Hepatocyte (in vitro differentiated cells): Measurements from ENCODE around the gene LAMA4. TPM values are rescaled to one million over a fixed set of nuclear protein-coding genes. Genes with fewer than 3 reads are reported as not detected.

Experiments
- DNase-seq: peaks from one replicate; pipeline ENCODE4 v3.0.0-alpha.2; 2016; ENCODE audit warnings: low spot score
- H2AFZ ChIP-seq: fragments of 200-600 bp; sonication (generic); 2 replicates; pipeline ENCODE4 v1.6.0; 2016; ENCODE audit warnings: antibody characterized with exemption, mild to moderate bottlenecking
- H3K27ac ChIP-seq: fragments of 200-600 bp; sonication (generic); 2 replicates; pipeline ENCODE4 v1.5.1; 2016; ENCODE audit warnings: mild to moderate bottlenecking
- H3K27me3 ChIP-seq: fragments of 200-600 bp; sonication (generic); 2 replicates; pipeline ENCODE4 v1.6.1; 2016
- H3K36me3 ChIP-seq: fragments of 200-600 bp; sonication (generic); replicated peaks from 2 replicates; pipeline ENCODE4 v1.5.1; 2016; ENCODE audit warnings: low read depth; ENCODE audit not compliant: insufficient read depth
- H3K4me1 ChIP-seq: fragments of 200-600 bp; sonication (generic); 2 replicates; pipeline ENCODE4 v1.5.1; 2016; ENCODE audit warnings: mild to moderate bottlenecking, moderate library complexity; ENCODE audit not compliant: insufficient read depth
- H3K4me2 ChIP-seq: fragments of 200-600 bp; sonication (generic); 2 replicates; pipeline ENCODE4 v1.6.0; 2016
- H3K4me3 ChIP-seq: fragments of 200-600 bp; sonication (generic); 2 replicates; pipeline ENCODE4 v1.5.1; 2016; ENCODE audit warnings: mild to moderate bottlenecking
- H3K79me2 ChIP-seq: fragments of 200-600 bp; sonication (generic); 2 replicates; pipeline ENCODE4 v1.6.0; 2017; ENCODE audit warnings: mild to moderate bottlenecking
- H3K9me2 ChIP-seq: fragments of 200-600 bp; sonication (generic); replicated peaks from 2 replicates; pipeline ENCODE4 v1.6.0; 2017; ENCODE audit warnings: mild to moderate bottlenecking; ENCODE audit not compliant: insufficient read depth
- H3K9me3 ChIP-seq: fragments of 200-600 bp; sonication (generic); 2 replicates; pipeline ENCODE4 v1.5.1; 2016; ENCODE audit warnings: low read depth, mild to moderate bottlenecking
- H4K20me1 ChIP-seq: fragments of 200-600 bp; sonication (generic); 2 replicates; pipeline ENCODE4 v1.6.0; 2016; ENCODE audit warnings: mild to moderate bottlenecking; ENCODE audit not compliant: insufficient read depth, poor library complexity, severe bottlenecking
- CTCF ChIP-seq: fragments of 200-600 bp; sonication (generic); IDR thresholded peaks from 2 replicates; pipeline ENCODE4 v1.5.1; 2016; ENCODE audit warnings: antibody characterized with exemption, mild to moderate bottlenecking; ENCODE audit not compliant: poor library complexity
- EZH2 ChIP-seq: fragments of 200-600 bp; sonication (generic); IDR thresholded peaks from 2 replicates; pipeline ENCODE4 v1.6.1; 2016; ENCODE audit warnings: antibody characterized with exemption, mild to moderate bottlenecking, borderline replicate concordance
- EZH2phosphoT487 ChIP-seq: fragments of 200-600 bp; sonication (generic); IDR thresholded peaks from one replicate; pipeline ENCODE4 v1.6.1; 2018; ENCODE audit warnings: antibody characterized with exemption, mild to moderate bottlenecking, low read depth, moderate library complexity; ENCODE audit not compliant: unreplicated experiment, severe bottlenecking
- WGBS: methylation state at CpG from one replicate; pipeline ENCODE4 v1.1.6; 2016; ENCODE audit warnings: low lambda C conversion rate; ENCODE audit errors: missing lambda C conversion rate; 5-methylcytosine and 5-hydroxymethylcytosine counted together
- polyA plus RNA-seq: library from polyadenylated mRNA; unstranded; fragments of >200 nt; fragmentation: Nextera tagmentation; extraction: Ambion mirVana; gene quantifications from 2 replicates; pipeline ENCODE4 v1.2.1, GENCODE V29; 2016
- total RNA-seq: library from RNA; depleted of rRNA; stranded (reverse); fragments of >200 nt; gene quantifications from 2 replicates; pipeline ENCODE4 v1.2.3, GENCODE V29; 2014

Gene LAMA4
- total and polyA plus RNA-seq, 2 experiments from 2014 or later: 14.1 to 18.9 TPM

- no peaks in the 10 kb centered on the region for H3K36me3 ChIP-seq
- H3K79me2 ChIP-seq: no peaks in the 10 kb centered on the region
- WGBS: 72% methylated on average over 4 of the region's 4 CpGs
- no peaks in the 10 kb centered on the region for H4K20me1 ChIP-seq
- no peaks in the 10 kb centered on the region for H3K27me3 ChIP-seq
- H3K4me3 ChIP-seq: no peak overlapping the region
- TF ChIP-seq CTCF: no peak
- TF ChIP-seq EZH2: no peak
- no peak for TF ChIP-seq EZH2phosphoT487
- peaks cover 6% of the 10 kb centered on the region for H3K4me1 ChIP-seq
- no peak overlapping the region for H3K27ac ChIP-seq
- H2AFZ ChIP-seq: no peak overlapping the region
- DNase-seq: no peak
- no peaks in the 10 kb centered on the region for H3K9me2 ChIP-seq
- H3K4me2 ChIP-seq: no peak overlapping the region
- no peaks in the 10 kb centered on the region for H3K9me3 ChIP-seq
Measured at GRCh38 chr6:112198582-112198981, 55.8 kb downstream of the LAMA4 start.

- Histone ChIP-seq H3K4me3 (no peak overlapping the region), H3K27me3 (no peaks in the 10 kb centered on the region), H3K4me2 (no peak overlapping the region), H2AFZ (no peak overlapping the region), H3K4me1 (no peaks in the 10 kb centered on the region), H3K27ac (no peak overlapping the region), H3K36me3 (no peaks in the 10 kb centered on the region), H3K79me2 (no peaks in the 10 kb centered on the region), H3K9me3 (no peaks in the 10 kb centered on the region), H4K20me1 (no peaks in the 10 kb centered on the region), H3K9me2 (no peaks in the 10 kb centered on the region)
- no peak for DNase-seq
- 100% methylated on average over 2 of the region's 2 CpGs for WGBS
- TF ChIP-seq EZH2 (no peak), EZH2phosphoT487 (no peak), CTCF (no peak)
Measured at GRCh38 chr6:112197636-112198035, 56.7 kb downstream of the LAMA4 start.

- Histone ChIP-seq H3K36me3 (no peaks in the 10 kb centered on the region), H3K9me3 (no peaks in the 10 kb centered on the region), H3K4me2 (no peak overlapping the region), H3K79me2 (no peaks in the 10 kb centered on the region), H3K27ac (no peak overlapping the region), H4K20me1 (no peaks in the 10 kb centered on the region), H3K27me3 (no peaks in the 10 kb centered on the region), H3K4me3 (no peak overlapping the region), H3K9me2 (no peaks in the 10 kb centered on the region), H2AFZ (no peak overlapping the region), H3K4me1 (no peaks in the 10 kb centered on the region)
- DNase-seq: no peak
- 78% methylated on average over 1 of the region's 1 CpG for WGBS
- no peak for TF ChIP-seq CTCF
- TF ChIP-seq EZH2: no peak
- no peak for TF ChIP-seq EZH2phosphoT487
Measured at GRCh38 chr6:112196306-112196705, 58.1 kb downstream of the LAMA4 start.

- Histone ChIP-seq H3K4me2 (no peak overlapping the region), H3K79me2 (no peaks in the 10 kb centered on the region), H3K27ac (no peak overlapping the region), H2AFZ (no peak overlapping the region), H3K9me3 (no peaks in the 10 kb centered on the region), H4K20me1 (no peaks in the 10 kb centered on the region), H3K36me3 (no peaks in the 10 kb centered on the region), H3K9me2 (no peaks in the 10 kb centered on the region), H3K4me1 (no peaks in the 10 kb centered on the region), H3K27me3 (no peaks in the 10 kb centered on the region), H3K4me3 (no peak overlapping the region)
- WGBS: 70% methylated on average over 3 of the region's 3 CpGs
- TF ChIP-seq EZH2: no peak
- TF ChIP-seq CTCF: no peak
- TF ChIP-seq EZH2phosphoT487: no peak
- DNase-seq: no peak
Measured at GRCh38 chr6:112195166-112195565, 59.2 kb downstream of the LAMA4 start.
